CD4-positive, CD25-positive, alpha-beta regulatory T cell (primary cell): ENCODE results near the gene PIGQ. TPM values are rescaled to one million over a fixed set of nuclear protein-coding genes. Genes with fewer than 3 reads are reported as not detected.

Experiments
- ATAC-seq, 2 donors: fragments of 150-1000 bp; cut with Tn5 transposase; one replicate each; pipeline ENCODE4 v1.10.0; 2021; ENCODE audit warnings: low read depth in 2 of 2, moderate number of reproducible peaks in 2 of 2, moderate library complexity in 1 of 2
- DNase-seq, 3 donors: peaks; one replicate each; pipeline versions ENCODE4 v3.0.0 to v3.0.0-alpha.2; 2012 to 2022; ENCODE audit warnings: mixed read lengths in 1 of 3
- H3K27ac ChIP-seq: one replicate; pipeline ENCODE4 v1.7.0; 2013; ENCODE audit warnings: mild to moderate bottlenecking, low read length; ENCODE audit not compliant: insufficient read depth, poor library complexity, severe bottlenecking
- H3K27me3 ChIP-seq: one replicate; pipeline ENCODE4 v1.7.0; 2013; ENCODE audit warnings: low read length; ENCODE audit not compliant: control insufficient read depth, insufficient read depth
- H3K36me3 ChIP-seq: one replicate; pipeline ENCODE4 v1.7.0; 2013; ENCODE audit warnings: mild to moderate bottlenecking, low read length, moderate library complexity; ENCODE audit not compliant: control insufficient read depth, insufficient read depth
- H3K4me1 ChIP-seq: 2 replicates; pipeline ENCODE4 v1.7.0; 2013; ENCODE audit warnings: mild to moderate bottlenecking, low read length; ENCODE audit not compliant: insufficient read depth, control insufficient read depth, poor library complexity, severe bottlenecking
- H3K4me3 ChIP-seq: one replicate; pipeline ENCODE4 v1.7.0; 2013; ENCODE audit warnings: low read depth, mild to moderate bottlenecking, low read length, moderate library complexity
- H3K9me3 ChIP-seq, 2 experiments: 1 replicate in 1 of 2; 2 replicates in 1 of 2; pipeline ENCODE4 v1.7.0; 2013; ENCODE audit warnings: low read length in 2 of 2, mild to moderate bottlenecking in 1 of 2, moderate library complexity in 1 of 2; ENCODE audit not compliant: control insufficient read depth in 2 of 2
- H3K27ac Mint-ChIP-seq, 3 donors: one replicate each; pipeline ENCODE4 v1.8.0; 2020 to 2022; ENCODE audit warnings: mild to moderate bottlenecking in 3 of 3, mixed read lengths in 3 of 3, moderate library complexity in 2 of 3
- H3K27me3 Mint-ChIP-seq: one replicate; pipeline ENCODE4 v1.8.0; 2022; ENCODE audit warnings: mild to moderate bottlenecking, mixed read lengths
- H3K36me3 Mint-ChIP-seq: one replicate; pipeline ENCODE4 v1.8.0; 2020; ENCODE audit warnings: mixed read lengths
- H3K4me1 Mint-ChIP-seq, 4 donors: one replicate each; pipeline ENCODE4 v1.8.0; 2020 to 2022; ENCODE audit warnings: mixed read lengths in 4 of 4, mild to moderate bottlenecking in 1 of 4
- H3K4me3 Mint-ChIP-seq, 4 donors: one replicate each; pipeline ENCODE4 v1.8.0; 2020 to 2022; ENCODE audit warnings: mild to moderate bottlenecking in 4 of 4, mixed read lengths in 4 of 4, moderate library complexity in 3 of 4
- H3K9me3 Mint-ChIP-seq, 7 donors: one replicate each; pipeline ENCODE4 v1.8.0; 2020 to 2022; ENCODE audit warnings: mixed read lengths in 7 of 7, mild to moderate bottlenecking in 3 of 7, moderate library complexity in 2 of 7
- polyA plus RNA-seq, 4 donors: library from polyadenylated mRNA; unstranded; fragments of 300-500 nt; fragmentation: Illumina TruSeq; gene quantifications; one replicate each; pipeline ENCODE4 v1.2.3, GENCODE V29; 2021
- total RNA-seq: library from RNA; stranded (reverse); gene quantifications from one replicate; pipeline ENCODE4 v1.2.3, GENCODE V29; 2022

Gene PIGQ
- total and polyA plus RNA-seq, 5 donors from 2014 or later = 11.6 to 25.7 (median 13.1) TPM

- H3K9me3 Mint-ChIP-seq = no peaks in the 10 kb centered on the region
- H3K36me3 Mint-ChIP-seq = no peaks in the 10 kb centered on the region
- H3K4me3 ChIP-seq = no peak overlapping the region
- no peak overlapping the region for H3K27ac Mint-ChIP-seq
- peaks cover 6% of the 10 kb centered on the region for H3K27me3 Mint-ChIP-seq
- DNase-seq (no peak), ATAC-seq (no peak)
- no peaks in the 10 kb centered on the region for H3K36me3 ChIP-seq
- H3K4me3 Mint-ChIP-seq = peak overlapping the region; percentile 93 to 96 (median 94)
- peaks cover 0 to 33% (median 10%) of the 10 kb centered on the region in 4 donors for H3K4me1 Mint-ChIP-seq
- H3K4me1 ChIP-seq = peaks cover 31% of the 10 kb centered on the region
- H3K27ac ChIP-seq = no peak overlapping the region
- H3K27me3 ChIP-seq = no peaks in the 10 kb centered on the region
- no peaks in the 10 kb centered on the region for H3K9me3 ChIP-seq
Measured at GRCh38 chr16:586645-587590, 17.1 kb downstream of the PIGQ start.

DNA sequence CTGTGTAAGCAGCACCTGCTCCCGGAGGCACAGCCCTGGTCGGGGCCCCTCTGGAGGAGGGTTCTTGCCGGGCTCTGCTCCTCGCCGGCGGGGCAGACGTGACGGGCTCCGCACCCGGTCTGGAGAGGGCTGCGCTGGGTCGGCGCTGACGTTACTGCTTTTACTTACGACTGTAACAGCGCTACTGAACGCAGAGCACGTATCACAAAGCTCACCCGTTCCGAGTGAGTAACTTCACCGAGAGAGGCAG lies 18.8 kb downstream of the PIGQ start:
- Mint-ChIP-seq H3K4me3 (peak overlapping the region; percentile 93 to 96 (median 94)), H3K27ac (peak overlapping the region; percentile 94 to 98 (median 96)), H3K9me3 (no peaks in the 10 kb centered on the region), H3K4me1 (peaks cover 0 to 46% (median 14%) of the 10 kb centered on the region in 4 donors), H3K36me3 (no peaks in the 10 kb centered on the region), H3K27me3 (peaks cover 6% of the 10 kb centered on the region)
- Histone ChIP-seq H3K9me3 (no peaks in the 10 kb centered on the region), H3K27ac (peak overlapping the region; percentile 92), H3K27me3 (no peaks in the 10 kb centered on the region), H3K4me3 (peak overlapping the region; percentile 70), H3K36me3 (no peaks in the 10 kb centered on the region), H3K4me1 (peaks cover 33% of the 10 kb centered on the region)
- ATAC-seq = peak; percentile 10 to 11
- peak; percentile 48 to 75 (median 68) for DNase-seq

GRCh38 chr16:588889-589657 lies 19.3 kb downstream of the PIGQ start:
- ATAC-seq (peak; percentile 73), DNase-seq (peak; percentile 96 to 99 (median 98))
- peaks cover under 1% of the 10 kb centered on the region for H3K36me3 Mint-ChIP-seq
- H3K27ac Mint-ChIP-seq = peak overlapping the region; percentile 96 to 99 (median 98)
- no peaks in the 10 kb centered on the region for H3K9me3 Mint-ChIP-seq
- H3K4me3 Mint-ChIP-seq = peak overlapping the region; percentile 93 to 99 (median 99)
- H3K4me1 Mint-ChIP-seq = peaks cover 0 to 49% (median 15%) of the 10 kb centered on the region in 4 donors
- H3K36me3 ChIP-seq = no peaks in the 10 kb centered on the region
- H3K4me1 ChIP-seq = peaks cover 33% of the 10 kb centered on the region
- no peaks in the 10 kb centered on the region for H3K9me3 ChIP-seq
- peaks cover 6% of the 10 kb centered on the region for H3K27me3 Mint-ChIP-seq
- peak overlapping the region; percentile 70 for H3K4me3 ChIP-seq
- no peaks in the 10 kb centered on the region for H3K27me3 ChIP-seq
- peak overlapping the region; percentile 92 for H3K27ac ChIP-seq

- H3K27me3 Mint-ChIP-seq = peaks cover 6% of the 10 kb centered on the region
- peak within 1 kb of the TSS; percentile 96 to 99 (median 98) for H3K27ac Mint-ChIP-seq
- Histone ChIP-seq H3K4me1 (peaks cover 33% of the 10 kb centered on the region), H3K36me3 (no peaks in the 10 kb centered on the region), H3K9me3 (no peaks in the 10 kb centered on the region), H3K27ac (peak within 1 kb of the TSS; percentile 92), H3K27me3 (no peaks in the 10 kb centered on the region), H3K4me3 (peak within 1 kb of the TSS; percentile 66)
- peak within 1 kb of the TSS; percentile 93 to 99 (median 99) for H3K4me3 Mint-ChIP-seq
- H3K4me1 Mint-ChIP-seq = peaks cover 0 to 54% (median 16%) of the 10 kb centered on the region in 4 donors
- peaks cover 5% of the 10 kb centered on the region for H3K36me3 Mint-ChIP-seq
- ATAC-seq = peak; percentile 86 to 87
- DNase-seq = peak; percentile 98 to 99 (median 99)
- H3K9me3 Mint-ChIP-seq = no peaks in the 10 kb centered on the region
Measured at GRCh38 chr16:589658-590187, 20.0 kb downstream of the PIGQ start, which contains the start of gene RAB40C. Gene RAB40C, plus strand, starts transcription at chr16:590066. Its CDS starts 226 bp downstream, at chr16:590292.

GRCh38 chr16:590188-590814 lies 20.5 kb downstream of the PIGQ start:
- Mint-ChIP-seq H3K4me3 (peak overlapping the region; percentile 64 to 93 (median 90)), H3K4me1 (peaks cover 0 to 57% (median 16%) of the 10 kb centered on the region in 4 donors), H3K36me3 (peaks cover 5% of the 10 kb centered on the region), H3K9me3 (no peaks in the 10 kb centered on the region), H3K27me3 (peaks cover 6% of the 10 kb centered on the region), H3K27ac (peak overlapping the region; percentile 85 to 92 (median 85))
- Histone ChIP-seq H3K4me1 (peaks cover 33% of the 10 kb centered on the region), H3K27me3 (no peaks in the 10 kb centered on the region), H3K4me3 (peak overlapping the region; percentile 51), H3K36me3 (no peaks in the 10 kb centered on the region), H3K27ac (no peak overlapping the region), H3K9me3 (no peaks in the 10 kb centered on the region)
- no peak for DNase-seq
- ATAC-seq = no peak

- Histone ChIP-seq H3K36me3 (no peaks in the 10 kb centered on the region), H3K27ac (no peak overlapping the region), H3K9me3 (no peaks in the 10 kb centered on the region), H3K4me3 (peak overlapping the region; percentile 51), H3K27me3 (no peaks in the 10 kb centered on the region), H3K4me1 (peaks cover 33% of the 10 kb centered on the region)
- no peak for ATAC-seq
- Mint-ChIP-seq H3K27ac (peak overlapping the region; percentile 85 to 92 (median 85)), H3K27me3 (peaks cover 6% of the 10 kb centered on the region), H3K9me3 (no peaks in the 10 kb centered on the region), H3K4me3 (peak overlapping the region; percentile 64 to 93 (median 90)), H3K4me1 (peaks cover 0 to 57% (median 16%) of the 10 kb centered on the region in 4 donors), H3K36me3 (peaks cover 5% of the 10 kb centered on the region)
- DNase-seq = no peak
Measured at GRCh38 chr16:590815-591200, 21.0 kb downstream of the PIGQ start.

DNA sequence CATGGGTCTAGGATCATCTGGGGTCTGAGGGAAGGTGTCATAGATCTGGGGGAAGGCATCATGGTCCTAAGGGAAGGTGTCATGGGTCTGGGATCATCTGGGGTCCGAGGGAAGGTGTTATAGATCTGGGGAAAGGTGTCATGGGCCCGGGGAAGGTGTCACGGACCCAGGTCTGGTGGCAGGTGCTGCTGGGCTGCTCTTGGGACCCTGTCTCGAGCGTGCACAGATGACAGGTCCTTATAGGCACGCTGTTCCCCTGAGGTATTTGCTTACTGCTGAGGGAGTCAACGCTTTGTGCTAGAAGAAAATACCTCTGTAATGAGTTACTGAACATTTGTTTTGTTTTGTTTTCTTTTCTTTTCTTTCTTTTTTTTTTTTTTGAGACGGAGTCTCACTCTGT lies 21.5 kb downstream of the PIGQ start:
- H3K27me3 ChIP-seq = no peaks in the 10 kb centered on the region
- Mint-ChIP-seq H3K27ac (peak overlapping the region; percentile 85 to 92 (median 85)), H3K4me3 (peak overlapping the region; percentile 88 to 93 (median 90)), H3K36me3 (peaks cover 5% of the 10 kb centered on the region), H3K4me1 (peaks cover 0 to 59% (median 16%) of the 10 kb centered on the region in 4 donors), H3K27me3 (peaks cover 6% of the 10 kb centered on the region), H3K9me3 (no peaks in the 10 kb centered on the region)
- H3K27ac ChIP-seq = no peak overlapping the region
- no peaks in the 10 kb centered on the region for H3K9me3 ChIP-seq
- no peaks in the 10 kb centered on the region for H3K36me3 ChIP-seq
- H3K4me1 ChIP-seq = peaks cover 33% of the 10 kb centered on the region
- H3K4me3 ChIP-seq = peak overlapping the region; percentile 51
- ATAC-seq (no peak), DNase-seq (no peak)
